K562 (cell line): ENCODE measurements around the gene GMPR. TPM values are rescaled to one million over a fixed set of nuclear protein-coding genes. Genes with fewer than 3 reads are reported as not detected.

ENCODE experiments used
- CEBPZ ChIP-seq: fragments of 150-350 bp; IDR thresholded peaks from 2 replicates; pipeline ENCODE4 v1.6.1; 2014; ENCODE audit warnings: low read depth, mild to moderate bottlenecking, low read length, borderline replicate concordance
- E2F8 ChIP-seq: fragments of 450-650 bp; IDR thresholded peaks from 2 replicates; pipeline ENCODE4 v1.7.1; 2018; ENCODE audit warnings: mild to moderate bottlenecking, low read depth; ENCODE audit not compliant: partially characterized antibody
- IRF2 ChIP-seq: sonication (generic); formaldehyde crosslinking; IDR thresholded peaks from 2 replicates; pipeline ENCODE4 v1.8.1; 2022; ENCODE audit warnings: mild to moderate bottlenecking, missing genetic modification reagents
- MECOM ChIP-seq: fragments of 250-450 bp; sonication (Bioruptor Pico); IDR thresholded peaks from 2 replicates; pipeline ENCODE4 v1.8.0; 2022; ENCODE audit warnings: inconsistent platforms
- SMARCC2 ChIP-seq: fragments of 450-650 bp; IDR thresholded peaks from 2 replicates; pipeline ENCODE4 v1.6.1; 2017; ENCODE audit warnings: antibody characterized with exemption, moderate library complexity, mild to moderate bottlenecking, low read depth
- SNIP1 ChIP-seq: fragments of 450-650 bp; IDR thresholded peaks from 2 replicates; pipeline ENCODE4 v1.7.1; 2017; ENCODE audit warnings: low read depth, mild to moderate bottlenecking
- TEAD1 ChIP-seq, 2 experiments: fragments of 450-650 bp in 1 of 2; sonication (generic) in 1 of 2; formaldehyde crosslinking; IDR thresholded peaks; 2 replicates each; pipeline versions ENCODE4 v1.4.0 to v1.8.0; 2020 to 2022; ENCODE audit warnings: mild to moderate bottlenecking in 2 of 2, missing genetic modification reagents in 1 of 2
- TFE3 ChIP-seq: fragments of 450-650 bp; formaldehyde crosslinking; IDR thresholded peaks from 2 replicates; pipeline ENCODE4 v1.4.0; 2020; ENCODE audit warnings: mild to moderate bottlenecking, mixed read lengths
- ZNF398 ChIP-seq: fragments of 250-450 bp; sonication (Bioruptor Pico); IDR thresholded peaks from 2 replicates; pipeline ENCODE4 v1.8.0; 2021; ENCODE audit warnings: moderate library complexity, mild to moderate bottlenecking, inconsistent platforms
- ZNF444 ChIP-seq: fragments of 250-450 bp; sonication (Bioruptor Pico); IDR thresholded peaks from 2 replicates; pipeline ENCODE4 v1.4.0; 2020; ENCODE audit warnings: mild to moderate bottlenecking, moderate library complexity
- ZNF766 ChIP-seq: fragments of 200-800 bp; sonication (Bioruptor generic); conservative IDR thresholded peaks from 2 replicates; pipeline ENCODE4 v1.6.1; 2016; ENCODE audit warnings: missing genetic modification characterization, missing compliant biosample characterization
- polyA plus RNA-seq, 8 experiments: library from polyadenylated mRNA; depleted of rRNA in 4 of 8; stranded (reverse) in 5 of 8; unstranded in 3 of 8; fragments of >200 nt; fragmentation: Nextera tagmentation in 2 of 8; fragmentation: Illumina TruSeq in 1 of 8; extraction: Ambion mirVana in 2 of 8; extraction: Trizol in 1 of 8; gene quantifications; 2 replicates each; pipeline versions ENCODE4 v1.2.1 to v1.2.3, GENCODE V29; 2011 to 2014; ENCODE audit warnings: inconsistent platforms in 1 of 8, missing spikeins in 1 of 8
- total RNA-seq, 7 experiments: library from RNA; depleted of rRNA in 6 of 7; stranded (reverse); fragments of >200 nt in 6 of 7; fragmentation: Illumina TruSeq in 2 of 7; extraction: Trizol in 2 of 7; gene quantifications; 2 replicates each; pipeline versions ENCODE4 v1.2.1 to v1.2.3, GENCODE V29; 2011 to 2021; ENCODE audit warnings: low replicate concordance in 1 of 7
- TF ChIP-seq, protein P1 (sequence below): fragments of 250-450 bp; sonication (Bioruptor Pico); IDR thresholded peaks from 2 replicates; pipeline ENCODE4 v1.4.0; 2020; ENCODE audit warnings: mild to moderate bottlenecking, moderate library complexity, borderline replicate concordance

GMPR gene
- total and polyA plus RNA-seq, 9 of the 15 experiments (the other 6 are each of a cell fraction or from before 2014, with no cell fraction given), result 34.6 to 83.7 (median 49.8) TPM

DNA sequence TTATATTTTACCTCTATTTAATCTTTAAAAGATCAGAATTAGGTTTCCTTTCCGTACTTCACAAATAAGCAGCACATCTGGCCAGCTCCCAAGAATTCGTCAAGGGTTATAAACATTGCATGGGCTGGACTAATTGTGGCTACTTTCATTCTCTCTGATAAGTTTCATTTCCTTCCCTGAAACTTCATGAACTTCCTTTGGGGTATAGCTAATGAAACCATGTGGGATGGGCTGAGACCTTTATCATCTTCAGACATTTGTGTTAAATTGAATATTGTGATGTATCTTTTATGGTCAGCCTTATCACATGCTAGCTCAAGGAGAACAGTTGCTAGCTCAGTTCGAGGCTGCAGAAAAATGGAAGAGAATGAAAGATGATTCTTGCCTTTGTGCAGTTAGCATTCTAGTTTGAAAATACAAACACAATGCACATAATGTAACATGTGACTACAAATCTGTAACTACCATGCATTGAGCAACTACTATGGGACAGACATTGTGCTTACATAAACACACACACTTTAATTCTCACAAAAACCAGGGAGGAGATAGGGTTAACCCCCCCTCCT is 1.7 kb upstream of the GMPR start (continued):
- TF ChIP-seq E2F8 (no peak), TFE3 (CRISPR knock-in tag) (peak; percentile 46), ZNF766 (CRISPR knock-in tag) (no peak), SMARCC2 (0 out of 2 replicates have a peak, but pooled peaks have one; percentile 28), IRF2 (CRISPR knock-in tag) (no peak), ZNF398 (CRISPR knock-in tag) (no peak), SNIP1 (no peak), ZNF444 (CRISPR knock-in tag) (no peak), CEBPZ (no peak), MECOM (CRISPR knock-in tag) (peak; percentile 71), TEAD1 (CRISPR knock-in tag; IDR thresholded peaks at IDR 0.05) (0 out of 4 replicates have a peak, but pooled peaks of 1 of the 2 experiments have one; percentile 25)
- TF ChIP-seq, protein P1, sequence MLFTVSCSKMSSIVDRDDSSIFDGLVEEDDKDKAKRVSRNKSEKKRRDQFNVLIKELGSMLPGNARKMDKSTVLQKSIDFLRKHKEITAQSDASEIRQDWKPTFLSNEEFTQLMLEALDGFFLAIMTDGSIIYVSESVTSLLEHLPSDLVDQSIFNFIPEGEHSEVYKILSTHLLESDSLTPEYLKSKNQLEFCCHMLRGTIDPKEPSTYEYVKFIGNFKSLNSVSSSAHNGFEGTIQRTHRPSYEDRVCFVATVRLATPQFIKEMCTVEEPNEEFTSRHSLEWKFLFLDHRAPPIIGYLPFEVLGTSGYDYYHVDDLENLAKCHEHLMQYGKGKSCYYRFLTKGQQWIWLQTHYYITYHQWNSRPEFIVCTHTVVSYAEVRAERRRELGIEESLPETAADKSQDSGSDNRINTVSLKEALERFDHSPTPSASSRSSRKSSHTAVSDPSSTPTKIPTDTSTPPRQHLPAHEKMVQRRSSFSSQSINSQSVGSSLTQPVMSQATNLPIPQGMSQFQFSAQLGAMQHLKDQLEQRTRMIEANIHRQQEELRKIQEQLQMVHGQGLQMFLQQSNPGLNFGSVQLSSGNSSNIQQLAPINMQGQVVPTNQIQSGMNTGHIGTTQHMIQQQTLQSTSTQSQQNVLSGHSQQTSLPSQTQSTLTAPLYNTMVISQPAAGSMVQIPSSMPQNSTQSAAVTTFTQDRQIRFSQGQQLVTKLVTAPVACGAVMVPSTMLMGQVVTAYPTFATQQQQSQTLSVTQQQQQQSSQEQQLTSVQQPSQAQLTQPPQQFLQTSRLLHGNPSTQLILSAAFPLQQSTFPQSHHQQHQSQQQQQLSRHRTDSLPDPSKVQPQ (CRISPR knock-in tag), result no peak
